Ishikawa (cell line): Measurements from ENCODE around the gene TRPM2.

Source experiments
- CEBPB ChIP-seq: IDR thresholded peaks from 2 replicates; pipeline ENCODE4 v1.6.1; 2012
- CREB1 ChIP-seq: IDR thresholded peaks from 2 replicates; pipeline ENCODE4 v1.6.1; 2012; ENCODE audit warnings: low read depth
- EGR1 ChIP-seq: IDR thresholded peaks from 2 replicates; pipeline ENCODE4 v1.6.1; 2012
- EP300 ChIP-seq: IDR thresholded peaks from 2 replicates; pipeline ENCODE4 v1.6.1; 2012; ENCODE audit warnings: borderline replicate concordance
- FOXM1 ChIP-seq: IDR thresholded peaks from 2 replicates; pipeline ENCODE4 v1.6.1; 2012; ENCODE audit warnings: low read depth, borderline replicate concordance
- MAX ChIP-seq: IDR thresholded peaks from 2 replicates; pipeline ENCODE4 v1.6.1; 2012
- NFIC ChIP-seq: IDR thresholded peaks from 2 replicates; pipeline ENCODE4 v1.6.1; 2012
- RAD21 ChIP-seq: IDR thresholded peaks from 2 replicates; pipeline ENCODE4 v1.6.1; 2012; ENCODE audit warnings: low read depth
- REST ChIP-seq: IDR thresholded peaks from 2 replicates; pipeline ENCODE4 v1.6.1; 2012; ENCODE audit warnings: low read depth, mild to moderate bottlenecking
- TAF1 ChIP-seq: IDR thresholded peaks from 2 replicates; pipeline ENCODE4 v1.6.1; 2012; ENCODE audit warnings: low read depth, mild to moderate bottlenecking
- TCF12 ChIP-seq: IDR thresholded peaks from 2 replicates; pipeline ENCODE4 v1.6.1; 2012; ENCODE audit warnings: low read depth
- TEAD4 ChIP-seq: IDR thresholded peaks from 2 replicates; pipeline ENCODE4 v1.6.1; 2012
- USF1 ChIP-seq: IDR thresholded peaks from 2 replicates; pipeline ENCODE4 v1.6.1; 2012
- YY1 ChIP-seq: IDR thresholded peaks from 2 replicates; pipeline ENCODE4 v1.6.1; 2012; ENCODE audit warnings: low read depth
- ZBTB7A ChIP-seq: IDR thresholded peaks from 2 replicates; pipeline ENCODE4 v1.6.1; 2012; ENCODE audit warnings: low read depth

The TRPM2 gene

GRCh38 chr21:44484498-44485253 is 131.3 kb downstream of the TRPM2 start:
- TF ChIP-seq EGR1 (no peak), CREB1 (no peak), CEBPB (no peak), TEAD4 (no peak), ZBTB7A (no peak), TAF1 (no peak), RAD21 (no peak), TCF12 (no peak), MAX (no peak), YY1 (no peak), REST (no peak), EP300 (no peak), USF1 (no peak), FOXM1 (no peak), NFIC (no peak)

- no peak for TF ChIP-seq ZBTB7A
- no peak for TF ChIP-seq USF1
- no peak for TF ChIP-seq CEBPB
- TF ChIP-seq RAD21 = no peak
- no peak for TF ChIP-seq TAF1
- TF ChIP-seq EGR1 = no peak
- no peak for TF ChIP-seq FOXM1
- TF ChIP-seq MAX = no peak
- TF ChIP-seq CREB1 = no peak
- TF ChIP-seq YY1 = no peak
- TF ChIP-seq EP300 = no peak
- TF ChIP-seq TEAD4 = no peak
- no peak for TF ChIP-seq NFIC
- no peak for TF ChIP-seq TCF12
- no peak for TF ChIP-seq REST
These were observed 131.9 kb downstream of the TRPM2 start for GRCh38 chr21:44485254-44485793.

GRCh38 chr21:44485796-44486195 is 132.4 kb downstream of the TRPM2 start:
- TF ChIP-seq MAX = no peak
- TF ChIP-seq REST = no peak
- no peak for TF ChIP-seq FOXM1
- no peak for TF ChIP-seq RAD21
- no peak for TF ChIP-seq ZBTB7A
- TF ChIP-seq CEBPB = no peak
- TF ChIP-seq TAF1 = no peak
- no peak for TF ChIP-seq YY1
- TF ChIP-seq NFIC = no peak
- TF ChIP-seq CREB1 = no peak
- TF ChIP-seq TEAD4 = no peak
- no peak for TF ChIP-seq USF1
- TF ChIP-seq TCF12 = no peak
- TF ChIP-seq EGR1 = no peak
- no peak for TF ChIP-seq EP300
